Endodermal cell (in vitro differentiated cells): ENCODE data around the gene CSNK1D. TPM values are rescaled to one million over a fixed set of nuclear protein-coding genes. Genes with fewer than 3 reads are reported as not detected.

ENCODE experiments used
- DNase-seq: peaks from one replicate; pipeline ENCODE4 v3.0.0-alpha.2; 2017
- H3K27ac ChIP-seq: 2 replicates; pipeline ENCODE4 v1.5.1; 2013; ENCODE audit warnings: mild to moderate bottlenecking, low read depth, low read length, moderate library complexity
- H3K27me3 ChIP-seq: 2 replicates; pipeline ENCODE4 v1.6.1; 2013; ENCODE audit warnings: mild to moderate bottlenecking, low read length, moderate library complexity; ENCODE audit not compliant: insufficient read depth, control insufficient read depth, poor library complexity, severe bottlenecking
- H3K36me3 ChIP-seq: 2 replicates; pipeline ENCODE4 v1.7.0; 2013; ENCODE audit warnings: mild to moderate bottlenecking, low read length, moderate library complexity; ENCODE audit not compliant: control insufficient read depth, insufficient read depth
- H3K4me1 ChIP-seq: one replicate; pipeline ENCODE4 v1.7.0; 2013; ENCODE audit warnings: low read length; ENCODE audit not compliant: control insufficient read depth, insufficient read depth
- H3K4me3 ChIP-seq: 2 replicates; pipeline ENCODE4 v1.5.1; 2013; ENCODE audit warnings: mild to moderate bottlenecking, low read length, moderate library complexity
- H3K9ac ChIP-seq: 2 replicates; pipeline ENCODE4 v1.6.1; 2013; ENCODE audit warnings: mild to moderate bottlenecking, low read length, moderate library complexity; ENCODE audit not compliant: poor library complexity, severe bottlenecking; ENCODE audit errors: extremely low read depth
- H3K9me3 ChIP-seq: 2 replicates; pipeline ENCODE4 v1.6.1; 2013; ENCODE audit warnings: mild to moderate bottlenecking, low read length, moderate library complexity; ENCODE audit not compliant: control insufficient read depth
- H3K27ac Mint-ChIP-seq: 2 replicates; pipeline ENCODE4 v1.8.0; 2020; ENCODE audit warnings: mixed read lengths
- H3K27me3 Mint-ChIP-seq: 2 replicates; pipeline ENCODE4 v1.8.0; 2021; ENCODE audit warnings: mild to moderate bottlenecking, mixed read lengths; ENCODE audit not compliant: insufficient read depth
- H3K36me3 Mint-ChIP-seq: 2 replicates; pipeline ENCODE4 v1.8.0; 2020; ENCODE audit warnings: low read depth, mixed read lengths
- H3K4me1 Mint-ChIP-seq: 2 replicates; pipeline ENCODE4 v1.8.0; 2020; ENCODE audit warnings: mixed read lengths
- H3K4me3 Mint-ChIP-seq: 2 replicates; pipeline ENCODE4 v1.8.0; 2020; ENCODE audit warnings: mild to moderate bottlenecking, moderate library complexity, mixed read lengths
- H3K9me3 Mint-ChIP-seq: 2 replicates; pipeline ENCODE4 v1.8.0; 2020; ENCODE audit warnings: mild to moderate bottlenecking, mixed read lengths
- WGBS, 2 experiments: methylation state at CpG; one replicate each; pipeline versions ENCODE4 v1.1.5 to v1.1.7; 2013; ENCODE audit warnings: missing lambda C conversion rate in 2 of 2, mixed read lengths in 1 of 2; ENCODE audit not compliant: insufficient coverage in 1 of 2, insufficient read length in 1 of 2; 5-methylcytosine and 5-hydroxymethylcytosine counted together
- total RNA-seq, 2 donors: library from RNA; stranded (reverse); fragmentation: NEBNext Ultra II Directional in 1 of 2; extraction: Animal tissue kit (Norgen Biotek cat#: 25700) in 1 of 2; gene quantifications; 2 replicates in 1 of 2; 3 replicates in 1 of 2; pipeline ENCODE4 v1.2.1, GENCODE V29; 2021
- TF ChIP-seq, protein P1 (sequence below): fragments of 200-600 bp; sonication (generic); conservative IDR thresholded peaks from 2 replicates; pipeline ENCODE4 v1.5.0; 2021; ENCODE audit warnings: antibody characterized with exemption, mild to moderate bottlenecking

Gene CSNK1D
- total RNA-seq, 2 donors from 2014 or later: 104 to 143 TPM

DNA sequence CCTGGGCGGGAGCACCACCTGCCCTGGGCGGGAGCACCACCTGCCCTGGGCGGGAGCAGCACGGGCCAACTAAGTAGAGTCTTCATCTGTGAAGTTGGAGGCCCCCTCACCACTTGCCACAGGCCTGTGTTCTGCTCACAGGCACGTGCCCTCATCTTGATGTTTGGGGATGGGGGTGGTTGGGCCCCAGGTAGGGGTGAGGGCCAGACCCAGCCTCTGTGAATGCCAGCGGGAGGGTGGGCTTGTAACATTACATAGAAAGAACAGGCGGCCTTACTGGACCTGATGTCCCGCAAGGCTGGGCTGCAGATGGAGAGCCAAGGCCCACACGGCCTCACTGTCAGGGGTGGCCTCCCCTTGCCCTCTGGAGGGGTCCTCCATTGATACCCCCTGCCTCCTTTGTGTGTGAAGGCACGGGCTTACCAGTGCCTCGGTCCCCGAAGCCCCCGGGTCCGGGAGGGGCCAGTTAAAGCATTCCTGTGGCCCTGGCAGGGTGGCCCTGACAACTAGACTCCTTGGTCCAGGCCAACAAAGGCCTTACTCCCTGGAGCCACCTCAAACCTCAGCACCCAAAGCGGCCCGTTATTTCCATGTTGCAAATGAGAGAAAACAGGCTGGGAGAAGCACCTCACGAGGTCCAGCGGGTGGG lies 45.7 kb downstream of the CSNK1D start:
- TF ChIP-seq, protein P1, sequence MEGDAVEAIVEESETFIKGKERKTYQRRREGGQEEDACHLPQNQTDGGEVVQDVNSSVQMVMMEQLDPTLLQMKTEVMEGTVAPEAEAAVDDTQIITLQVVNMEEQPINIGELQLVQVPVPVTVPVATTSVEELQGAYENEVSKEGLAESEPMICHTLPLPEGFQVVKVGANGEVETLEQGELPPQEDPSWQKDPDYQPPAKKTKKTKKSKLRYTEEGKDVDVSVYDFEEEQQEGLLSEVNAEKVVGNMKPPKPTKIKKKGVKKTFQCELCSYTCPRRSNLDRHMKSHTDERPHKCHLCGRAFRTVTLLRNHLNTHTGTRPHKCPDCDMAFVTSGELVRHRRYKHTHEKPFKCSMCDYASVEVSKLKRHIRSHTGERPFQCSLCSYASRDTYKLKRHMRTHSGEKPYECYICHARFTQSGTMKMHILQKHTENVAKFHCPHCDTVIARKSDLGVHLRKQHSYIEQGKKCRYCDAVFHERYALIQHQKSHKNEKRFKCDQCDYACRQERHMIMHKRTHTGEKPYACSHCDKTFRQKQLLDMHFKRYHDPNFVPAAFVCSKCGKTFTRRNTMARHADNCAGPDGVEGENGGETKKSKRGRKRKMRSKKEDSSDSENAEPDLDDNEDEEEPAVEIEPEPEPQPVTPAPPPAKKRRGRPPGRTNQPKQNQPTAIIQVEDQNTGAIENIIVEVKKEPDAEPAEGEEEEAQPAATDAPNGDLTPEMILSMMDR: no peak
- Mint-ChIP-seq H3K4me1 (no peaks in the 10 kb centered on the region), H3K9me3 (peaks cover 3% of the 10 kb centered on the region), H3K4me3 (peak overlapping the region; percentile 55), H3K36me3 (no peaks in the 10 kb centered on the region), H3K27me3 (peaks cover 28% of the 10 kb centered on the region), H3K27ac (no peak overlapping the region)
- peaks cover 6% of the 10 kb centered on the region for H3K4me1 ChIP-seq
- DNase-seq: no peak
- H3K9me3 ChIP-seq: no peaks in the 10 kb centered on the region
- 78 to 79% methylated on average over 11 to 17 of the region's 18 CpGs for WGBS, 2 experiments
- no peak overlapping the region for H3K27ac ChIP-seq
- no peak overlapping the region for H3K9ac ChIP-seq
- H3K27me3 ChIP-seq: peaks cover 30% of the 10 kb centered on the region
- no peak overlapping the region for H3K4me3 ChIP-seq
- H3K36me3 ChIP-seq: no peaks in the 10 kb centered on the region

GRCh38 chr17:82226809-82227628 lies 46.5 kb downstream of the CSNK1D start:
- Mint-ChIP-seq H3K27ac (no peak overlapping the region), H3K36me3 (no peaks in the 10 kb centered on the region), H3K4me1 (no peaks in the 10 kb centered on the region), H3K27me3 (peaks cover 34% of the 10 kb centered on the region), H3K4me3 (no peak overlapping the region), H3K9me3 (peaks cover 3% of the 10 kb centered on the region)
- Histone ChIP-seq H3K27me3 (peaks cover 30% of the 10 kb centered on the region), H3K36me3 (no peaks in the 10 kb centered on the region), H3K9ac (no peak overlapping the region), H3K9me3 (no peaks in the 10 kb centered on the region), H3K4me3 (no peak overlapping the region), H3K4me1 (peaks cover 2% of the 10 kb centered on the region), H3K27ac (no peak overlapping the region)
- WGBS, 2 experiments: 81 to 89% methylated on average over 7 to 15 of the region's 16 CpGs
- TF ChIP-seq, protein P1: no peak
- no peak for DNase-seq

GRCh38 chr17:82226146-82226808 lies 47.2 kb downstream of the CSNK1D start:
- peaks cover 30% of the 10 kb centered on the region for H3K27me3 ChIP-seq

More at GRCh38 chr17:82226146-82226808, 47.2 kb downstream of the CSNK1D start:
- Histone ChIP-seq H3K9ac (no peak overlapping the region), H3K36me3 (no peaks in the 10 kb centered on the region), H3K4me3 (no peak overlapping the region), H3K27ac (no peak overlapping the region), H3K4me1 (no peaks in the 10 kb centered on the region), H3K9me3 (no peaks in the 10 kb centered on the region)
- Mint-ChIP-seq H3K36me3 (no peaks in the 10 kb centered on the region), H3K9me3 (peaks cover 3% of the 10 kb centered on the region), H3K27ac (no peak overlapping the region), H3K4me1 (no peaks in the 10 kb centered on the region), H3K4me3 (no peak overlapping the region), H3K27me3 (peaks cover 39% of the 10 kb centered on the region)
- TF ChIP-seq, protein P1: no peak
- no peak for DNase-seq
- WGBS, 2 experiments: 90 to 92% methylated on average over 12 to 15 of the region's 15 CpGs
